NCI-H2227 (cell line): ENCODE data around the gene PKN2.
"Not testable (repeated sequence)": the region's sequence is repeated elsewhere in the genome, so short reads cannot be mapped to it uniquely, and the experiment has no call there.

ENCODE experiments used
- DNase-seq: peaks from one replicate; lab custom pipeline; 2025; ENCODE audit not compliant: unreplicated experiment; lab: John Stamatoyannopoulos, UW

PKN2 gene

GRCh38 chr1:88876573-88877365 is 192.7 kb downstream of the PKN2 start:
- no peak for DNase-seq

- peak; percentile 29 for DNase-seq
Measured at GRCh38 chr1:88877382-88877825, 193.3 kb downstream of the PKN2 start.

GRCh38 chr1:88877911-88878310 is 193.8 kb downstream of the PKN2 start:
- no peak for DNase-seq

- no peak for DNase-seq
Measured at GRCh38 chr1:88878731-88879130, 194.7 kb downstream of the PKN2 start.

GRCh38 chr1:88880717-88881116 is 196.6 kb downstream of the PKN2 start:
- DNase-seq = not testable (repeated sequence)

DNA sequence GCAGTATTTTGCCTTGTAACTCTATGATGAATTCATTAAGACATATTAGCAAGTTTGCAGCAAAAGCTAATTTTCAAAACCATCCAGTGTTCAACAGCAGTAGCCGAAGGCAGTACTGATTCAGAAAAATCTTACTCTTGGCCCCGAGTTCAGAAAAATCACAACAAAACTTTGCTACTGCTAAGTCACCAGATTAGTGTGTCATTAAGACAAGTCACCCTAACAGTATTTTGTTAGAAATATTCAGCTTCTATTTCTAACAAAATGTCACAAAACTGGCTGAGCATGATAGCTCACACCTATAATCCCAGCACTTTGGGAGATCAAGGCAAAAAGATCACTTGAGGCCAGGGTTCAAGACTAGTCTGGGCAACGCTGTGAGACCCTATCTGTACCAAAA is 199.1 kb downstream of the PKN2 start:
- no peak for DNase-seq
